Measurements from ENCODE around the gene AKR1C4.
"Not testable (repeated sequence)": the region's sequence is repeated elsewhere in the genome, so short reads cannot be mapped to it uniquely, and the experiment has no call there.

Gene AKR1C4

GRCh38 chr10:5206799-5207198 lies 10.2 kb downstream of the AKR1C4 start:
- no peak for DNase-seq (ENCODE audit: low read depth in 2 of 2)

GRCh38 chr10:5209776-5210175 lies 13.1 kb downstream of the AKR1C4 start:
- DNase-seq (ENCODE audit: low read depth in 2 of 2): not testable (repeated sequence)

- DNase-seq (ENCODE audit: low read depth in 2 of 2): not testable (repeated sequence)
Observed at GRCh38 chr10:5210261-5210660, 13.6 kb downstream of the AKR1C4 start.

GRCh38 chr10:5211696-5212536 lies 15.3 kb downstream of the AKR1C4 start:
- no peak for DNase-seq (ENCODE audit: low read depth in 2 of 2)

DNA sequence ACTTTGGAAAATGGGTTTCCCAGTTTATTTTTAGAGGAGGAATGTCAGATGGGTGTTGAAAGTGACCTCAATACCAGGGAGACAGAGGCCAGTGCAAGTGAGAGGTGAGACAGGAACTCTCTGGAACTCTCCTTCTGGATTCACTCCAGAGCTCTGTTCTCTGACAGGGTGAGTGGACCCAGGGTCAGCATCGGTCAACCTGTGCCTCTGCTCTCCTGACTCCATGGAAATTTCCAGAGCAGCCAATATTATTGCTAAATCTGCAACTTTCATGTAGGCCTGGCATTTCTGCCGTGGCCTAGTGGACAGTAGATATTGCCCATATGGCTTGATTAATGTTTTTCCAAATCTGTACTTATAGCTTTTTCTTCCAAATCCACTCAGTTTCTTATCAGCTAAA lies 20.2 kb downstream of the AKR1C4 start:
- DNase-seq (ENCODE audit: low read depth in 2 of 2): no peak

DNA sequence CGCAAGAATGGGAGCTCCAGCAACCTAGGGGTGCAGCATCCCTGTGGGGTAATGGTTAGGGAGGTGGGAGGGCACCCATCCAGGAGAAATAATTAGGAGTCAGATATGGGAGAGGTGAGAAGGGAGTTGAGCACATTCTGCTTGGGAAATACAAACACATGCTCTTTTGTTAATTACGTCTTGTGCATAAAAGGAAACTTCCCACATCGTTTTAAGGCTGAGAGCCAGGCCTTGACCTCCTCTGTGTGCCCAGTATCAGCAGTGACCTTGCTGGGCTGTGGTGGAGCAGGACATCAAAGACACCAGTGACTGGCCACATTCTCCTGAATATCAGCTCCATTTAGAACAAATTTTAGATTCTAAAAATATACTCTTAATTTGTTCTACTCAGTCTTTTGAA lies 22.6 kb downstream of the AKR1C4 start:
- DNase-seq (ENCODE audit: low read depth in 2 of 2): no peak

DNA sequence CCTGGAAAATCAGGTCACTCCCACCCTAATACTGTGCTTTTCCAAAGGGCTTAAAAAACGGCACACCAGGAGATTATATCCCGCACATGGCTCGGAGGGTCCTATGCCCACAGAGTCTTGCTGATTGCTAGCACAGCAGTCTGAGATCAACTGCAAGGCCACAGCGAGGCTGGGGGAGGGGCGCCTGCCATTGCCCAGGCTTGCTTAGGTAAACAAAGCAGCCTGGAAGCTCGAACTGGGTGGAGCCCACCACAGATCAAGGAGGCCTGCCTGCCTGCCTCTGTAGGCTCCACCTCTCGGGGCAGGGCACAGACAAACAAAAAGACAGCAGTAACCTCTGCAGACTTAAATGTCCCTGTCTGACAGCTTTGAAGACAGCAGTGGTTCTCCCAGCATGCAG lies 26.3 kb downstream of the AKR1C4 start:
- not testable (repeated sequence) for DNase-seq (ENCODE audit: low read depth in 2 of 2)

DNA sequence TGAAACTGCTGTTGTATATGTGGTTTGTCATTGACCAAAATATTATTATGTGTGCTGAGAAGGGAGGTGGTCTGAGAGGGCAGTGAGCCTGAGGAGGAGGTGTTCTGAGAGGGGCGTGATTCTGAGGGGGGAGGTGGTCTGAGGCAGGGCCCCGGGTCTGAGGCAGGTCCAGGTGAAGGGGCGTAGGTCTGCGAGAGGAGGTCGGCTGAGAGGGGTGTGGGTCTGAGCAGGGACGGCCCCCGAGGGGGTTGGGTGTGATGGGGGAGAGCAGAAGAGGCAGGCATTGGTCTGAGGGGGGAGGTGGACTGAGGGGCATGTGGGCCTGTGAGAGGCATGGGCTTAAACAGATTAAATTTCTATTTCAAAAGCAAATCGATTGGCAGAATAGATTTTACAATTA lies 32.4 kb downstream of the AKR1C4 start:
- no peak for DNase-seq (ENCODE audit: low read depth in 2 of 2)

DNA sequence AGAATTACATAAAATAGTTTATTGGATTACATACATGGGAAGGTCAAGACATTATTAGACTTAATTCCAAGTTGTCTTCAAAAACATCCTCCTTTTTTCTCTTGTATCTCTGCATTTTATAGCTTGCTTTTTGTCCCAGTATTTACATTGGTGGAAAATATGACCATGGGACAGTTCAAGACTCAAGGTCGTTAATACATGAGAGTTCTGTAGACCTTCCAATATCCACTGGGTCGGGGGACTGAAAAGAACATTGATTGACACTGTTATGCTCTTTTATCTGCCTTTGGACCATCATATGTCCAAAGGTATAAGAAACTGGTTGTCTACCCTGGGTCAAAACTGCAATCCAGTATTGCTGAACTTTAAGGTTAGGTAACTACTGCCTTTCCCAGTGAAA lies 36.7 kb downstream of the AKR1C4 start:
- DNase-seq (ENCODE audit: low read depth in 2 of 2): no peak

DNA sequence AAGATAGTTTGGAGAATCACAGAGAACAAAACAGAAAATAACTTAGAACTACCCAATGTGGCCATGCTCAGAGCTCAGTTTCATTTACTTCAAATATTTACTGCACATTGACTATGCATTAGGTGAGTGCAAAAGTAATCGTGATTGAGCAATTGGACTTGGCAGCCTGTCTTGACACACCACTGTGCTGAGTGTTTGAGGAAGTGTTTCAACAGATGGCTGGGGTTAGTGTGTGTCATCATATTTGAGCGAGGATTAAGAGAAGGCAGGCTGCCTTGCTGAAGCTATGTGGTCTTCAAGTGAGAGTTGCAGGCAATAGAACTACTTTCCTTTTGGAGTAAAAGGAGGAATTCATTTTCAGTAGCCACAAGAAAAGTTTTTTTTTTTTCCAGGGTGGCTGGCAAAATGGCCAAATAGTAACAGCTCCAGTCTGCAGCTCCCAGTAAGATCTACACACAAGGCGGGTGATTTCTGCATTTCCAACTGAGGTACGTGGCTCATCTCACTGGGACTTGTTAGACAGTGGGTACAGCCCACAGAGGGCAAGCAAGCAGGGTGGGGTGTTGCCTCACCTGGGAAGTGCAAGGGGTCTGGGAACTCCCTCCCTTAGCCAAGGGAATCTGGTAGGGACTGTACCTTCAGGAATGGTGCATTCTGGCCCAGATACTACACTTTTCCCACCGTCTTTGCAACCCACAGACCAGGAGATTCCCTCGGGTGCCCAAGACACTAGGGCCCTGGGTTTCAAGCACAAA lies 37.6 kb downstream of the AKR1C4 start:
- DNase-seq (ENCODE audit: low read depth in 2 of 2): no peak

DNA sequence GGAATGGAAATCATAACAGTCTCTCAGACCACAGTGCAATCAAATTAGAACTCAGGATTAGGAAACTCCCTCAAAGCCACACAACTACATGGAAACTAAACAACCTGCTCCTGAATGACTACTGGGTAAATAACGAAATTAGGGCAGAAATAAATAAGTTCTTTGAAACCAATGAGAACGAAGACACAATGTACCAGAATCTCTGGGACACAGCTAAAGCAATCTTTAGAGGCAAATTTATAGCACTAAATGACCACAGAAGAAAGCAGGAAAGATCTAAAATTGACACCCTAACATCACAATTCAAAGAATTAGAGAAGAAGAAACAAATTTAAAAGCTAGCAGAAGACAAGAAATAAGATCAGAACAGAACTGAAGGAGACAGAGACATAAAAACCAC lies 40.9 kb downstream of the AKR1C4 start:
- DNase-seq (ENCODE audit: low read depth in 2 of 2): not testable (repeated sequence)

GRCh38 chr10:5242585-5242984 lies 45.9 kb downstream of the AKR1C4 start:
- no peak for DNase-seq (ENCODE audit: low read depth in 2 of 2)

GRCh38 chr10:5243521-5243987 lies 46.9 kb downstream of the AKR1C4 start:
- DNase-seq (ENCODE audit: low read depth in 2 of 2): no peak

DNA sequence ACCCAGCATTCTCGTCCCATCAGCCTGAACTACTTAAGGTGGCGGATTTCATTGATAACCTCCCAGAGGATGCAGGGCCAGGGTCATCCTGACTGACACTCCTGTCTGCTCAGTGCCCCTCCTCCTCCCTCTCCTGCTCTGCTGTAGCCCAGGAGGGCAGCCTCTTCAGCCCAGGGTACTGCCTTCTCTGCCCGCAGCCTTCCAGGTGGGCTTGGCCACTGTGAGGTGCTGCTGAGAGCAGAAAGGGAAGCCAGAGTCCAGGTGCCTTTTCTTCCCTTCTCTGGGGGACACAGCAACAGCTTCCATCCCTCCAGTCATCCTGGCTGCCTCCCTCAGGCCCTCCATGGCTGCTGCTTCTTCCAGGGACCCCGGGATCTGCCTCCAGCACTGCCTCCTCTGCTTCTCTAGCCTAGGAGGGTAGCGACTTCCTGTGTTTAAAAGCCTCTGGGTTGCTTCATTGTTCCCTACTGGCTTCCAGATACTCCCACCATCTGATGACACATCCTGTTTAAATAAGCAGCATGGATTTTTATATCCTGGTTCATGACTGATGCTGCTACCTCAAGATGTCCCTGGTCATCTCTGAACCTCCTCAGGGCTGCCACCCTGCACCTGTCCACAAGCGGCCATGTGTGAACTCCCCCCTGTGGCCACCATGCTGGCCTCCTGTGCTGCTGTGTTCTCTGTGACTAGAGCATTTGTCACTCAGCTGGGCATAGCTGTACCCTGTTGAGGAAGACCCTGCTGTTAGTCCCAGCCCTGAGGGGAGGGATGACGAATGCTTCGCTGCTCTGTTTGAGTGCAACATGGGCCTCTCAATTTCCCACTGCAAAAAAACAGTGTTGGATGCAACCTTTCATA lies 55.8 kb downstream of the AKR1C4 start:
- no peak for DNase-seq (ENCODE audit: low read depth in 2 of 2)

DNA sequence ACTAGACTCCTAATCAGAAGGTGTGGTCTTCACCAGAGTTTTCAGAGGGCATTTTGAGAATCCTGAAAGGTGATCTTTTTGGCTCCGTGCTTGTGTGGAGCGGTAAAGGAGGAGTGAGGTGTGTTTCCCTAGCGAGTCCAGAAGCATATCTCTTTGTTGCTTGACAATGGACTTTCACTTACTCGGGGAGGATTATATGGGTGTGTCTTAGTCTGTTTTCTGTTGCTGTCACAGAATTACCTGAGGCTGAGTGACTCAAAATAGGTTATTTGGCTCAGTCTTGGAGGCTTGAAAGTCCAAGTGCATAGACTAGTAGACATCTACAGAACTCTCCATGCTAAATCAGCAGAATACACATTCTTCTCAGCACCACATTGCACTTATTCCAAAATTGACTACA lies 57.9 kb downstream of the AKR1C4 start:
- no peak for DNase-seq (ENCODE audit: low read depth in 2 of 2)

DNA sequence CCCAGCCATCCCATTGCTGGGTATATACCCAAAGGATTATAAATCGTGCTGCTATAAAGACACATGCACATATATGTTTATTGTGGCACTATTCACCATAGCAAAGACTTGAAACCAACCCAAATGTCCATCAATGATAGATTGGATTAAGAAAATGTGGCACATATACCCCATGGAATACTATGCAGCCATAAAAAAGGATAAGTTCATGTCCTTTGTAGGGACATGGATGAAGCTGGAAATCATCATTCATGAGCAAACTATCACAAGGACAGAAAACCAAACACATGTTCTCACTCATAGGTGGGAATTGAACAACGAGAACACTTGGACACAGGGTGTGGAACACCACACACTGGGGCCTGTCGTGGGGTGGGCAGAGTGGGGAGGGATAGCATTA lies 61.1 kb downstream of the AKR1C4 start:
- not testable (repeated sequence) for DNase-seq (ENCODE audit: low read depth in 2 of 2)

GRCh38 chr10:5259132-5259951 lies 62.7 kb downstream of the AKR1C4 start:
- no peak for DNase-seq (ENCODE audit: low read depth in 2 of 2)

DNA sequence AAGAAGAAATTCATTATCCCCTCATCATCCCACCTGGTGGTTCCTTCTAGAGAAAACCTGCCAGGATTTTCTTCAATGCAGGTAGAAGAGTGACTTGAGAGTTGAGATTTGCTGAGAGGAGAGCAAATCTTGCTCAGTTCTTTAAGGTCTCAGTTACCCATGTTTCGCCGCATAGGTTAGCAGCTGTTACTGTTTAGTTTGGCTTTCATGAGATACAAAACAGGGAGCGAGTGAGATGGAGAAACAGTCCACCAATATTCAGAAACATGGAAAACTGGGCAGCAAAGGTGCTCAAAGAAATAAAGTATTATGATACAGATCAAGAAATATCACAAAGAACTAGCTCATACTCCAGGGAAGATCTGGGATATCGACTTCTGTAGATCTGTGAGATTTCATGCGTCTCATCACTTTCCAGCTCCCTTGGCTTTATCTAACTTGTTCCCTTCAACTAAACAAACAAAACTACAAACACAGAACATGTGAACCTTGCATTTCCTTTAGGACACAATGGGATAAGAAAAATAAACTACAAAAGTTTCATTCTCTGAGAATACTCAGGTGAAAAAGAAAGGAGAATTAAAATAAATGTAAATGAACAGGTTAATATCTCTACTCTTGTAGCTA lies 63.4 kb downstream of the AKR1C4 start:
- DNase-seq (ENCODE audit: low read depth in 2 of 2): no peak

DNA sequence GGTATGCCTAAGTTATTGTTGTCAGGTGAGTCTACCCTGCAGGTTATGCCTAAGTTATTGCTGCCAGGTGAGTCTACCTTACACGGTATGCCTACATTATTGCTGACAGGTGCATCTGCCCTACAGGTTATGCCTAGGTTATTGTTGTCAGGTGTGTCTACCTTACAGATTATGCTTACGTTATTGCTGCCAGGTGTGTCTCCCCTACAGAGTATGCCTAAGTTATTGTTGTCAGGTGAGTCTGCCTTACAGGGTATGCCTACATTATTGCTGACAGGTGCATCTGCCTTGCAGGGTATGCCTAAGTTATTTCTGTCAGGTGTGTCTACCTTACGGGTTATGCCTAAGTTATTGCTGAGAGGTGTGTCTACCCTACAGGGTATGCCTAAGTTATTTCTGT lies 64.2 kb downstream of the AKR1C4 start:
- DNase-seq (ENCODE audit: low read depth in 2 of 2): no peak

GRCh38 chr10:5265139-5265538 lies 68.5 kb downstream of the AKR1C4 start:
- DNase-seq (ENCODE audit: low read depth in 2 of 2): no peak

- DNase-seq (ENCODE audit: low read depth in 2 of 2): no peak
Observed at GRCh38 chr10:5266351-5266750, 69.7 kb downstream of the AKR1C4 start.
